ENCODE measurements around the gene SLC17A4.
A peak's percentile ranks its signal among the peaks of the same experiment; 100 is the strongest.

Gene SLC17A4

DNA sequence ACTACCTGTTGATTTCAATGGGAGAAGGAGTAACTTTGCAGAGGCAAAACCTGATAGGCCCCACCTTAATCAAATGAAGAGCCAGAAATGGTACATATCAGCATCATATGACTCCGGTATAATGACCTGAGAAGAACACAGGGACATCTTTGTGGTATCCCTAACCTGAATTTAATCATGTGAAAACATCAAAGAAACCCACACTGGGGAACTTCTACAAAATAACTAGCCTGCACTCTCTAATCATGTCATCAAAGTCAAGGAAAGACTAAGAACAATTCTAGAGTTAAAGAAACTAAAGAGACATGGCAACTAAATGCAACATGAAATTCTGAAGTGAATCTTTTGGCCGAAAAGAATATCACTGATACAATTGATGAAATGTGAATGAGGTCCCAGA is 34.9 kb downstream of the SLC17A4 start:
- Histone ChIP-seq H3K4me2 (ENCODE audit: low read depth, low read length, poor library complexity, severe bottlenecking) (no peak overlapping the region), H3K27me3 (ENCODE audit: low read length) (no peaks in the 10 kb centered on the region), H2AFZ (ENCODE audit: low read depth, low read length, severe bottlenecking) (peak overlapping the region; percentile 1), H3F3A (ENCODE audit: insufficient read depth) (no peaks in the 10 kb centered on the region), H3K4me3 (ENCODE audit: insufficient read depth, low read length, poor library complexity, severe bottlenecking) (no peak overlapping the region), H3K9me2 (replicated peaks; ENCODE audit: insufficient read depth, low read length) (no peaks in the 10 kb centered on the region), H3K79me2 (ENCODE audit: insufficient read depth, low read length) (no peaks in the 10 kb centered on the region), H3K36me3 (ENCODE audit: low read length) (no peaks in the 10 kb centered on the region), H3K27ac (ENCODE audit: low read depth, low read length) (no peak overlapping the region), H3K9me3 (ENCODE audit: insufficient read depth, low read length) (no peaks in the 10 kb centered on the region), H4K20me1 (ENCODE audit: low read depth, low read length) (no peaks in the 10 kb centered on the region), H3K9ac (ENCODE audit: low read length) (no peak overlapping the region)
- TF ChIP-seq EZH2phosphoT487 (conservative IDR thresholded peaks at IDR 0.05; ENCODE audit: low read length): no peak
- TF ChIP-seq, protein P1, sequence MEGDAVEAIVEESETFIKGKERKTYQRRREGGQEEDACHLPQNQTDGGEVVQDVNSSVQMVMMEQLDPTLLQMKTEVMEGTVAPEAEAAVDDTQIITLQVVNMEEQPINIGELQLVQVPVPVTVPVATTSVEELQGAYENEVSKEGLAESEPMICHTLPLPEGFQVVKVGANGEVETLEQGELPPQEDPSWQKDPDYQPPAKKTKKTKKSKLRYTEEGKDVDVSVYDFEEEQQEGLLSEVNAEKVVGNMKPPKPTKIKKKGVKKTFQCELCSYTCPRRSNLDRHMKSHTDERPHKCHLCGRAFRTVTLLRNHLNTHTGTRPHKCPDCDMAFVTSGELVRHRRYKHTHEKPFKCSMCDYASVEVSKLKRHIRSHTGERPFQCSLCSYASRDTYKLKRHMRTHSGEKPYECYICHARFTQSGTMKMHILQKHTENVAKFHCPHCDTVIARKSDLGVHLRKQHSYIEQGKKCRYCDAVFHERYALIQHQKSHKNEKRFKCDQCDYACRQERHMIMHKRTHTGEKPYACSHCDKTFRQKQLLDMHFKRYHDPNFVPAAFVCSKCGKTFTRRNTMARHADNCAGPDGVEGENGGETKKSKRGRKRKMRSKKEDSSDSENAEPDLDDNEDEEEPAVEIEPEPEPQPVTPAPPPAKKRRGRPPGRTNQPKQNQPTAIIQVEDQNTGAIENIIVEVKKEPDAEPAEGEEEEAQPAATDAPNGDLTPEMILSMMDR (IDR thresholded peaks at IDR 0.05; ENCODE audit: insufficient read depth, low read length, poor library complexity, severe bottlenecking): no peak

- Histone ChIP-seq H3K9ac (ENCODE audit: low read length) (no peak overlapping the region), H3K27ac (ENCODE audit: low read depth, low read length) (no peak overlapping the region), H3K9me2 (replicated peaks; ENCODE audit: insufficient read depth, low read length) (no peaks in the 10 kb centered on the region), H3K4me2 (ENCODE audit: low read depth, low read length, poor library complexity, severe bottlenecking) (no peak overlapping the region), H3F3A (ENCODE audit: insufficient read depth) (no peaks in the 10 kb centered on the region), H3K4me3 (ENCODE audit: insufficient read depth, low read length, poor library complexity, severe bottlenecking) (no peak overlapping the region), H3K9me3 (ENCODE audit: insufficient read depth, low read length) (no peaks in the 10 kb centered on the region), H3K36me3 (ENCODE audit: low read length) (no peaks in the 10 kb centered on the region), H3K27me3 (ENCODE audit: low read length) (no peaks in the 10 kb centered on the region), H4K20me1 (ENCODE audit: low read depth, low read length) (no peaks in the 10 kb centered on the region), H2AFZ (ENCODE audit: low read depth, low read length, severe bottlenecking) (no peak overlapping the region), H3K79me2 (ENCODE audit: insufficient read depth, low read length) (no peaks in the 10 kb centered on the region)
- TF ChIP-seq, protein P1 (IDR thresholded peaks at IDR 0.05; ENCODE audit: insufficient read depth, low read length, poor library complexity, severe bottlenecking): no peak
- no peak for TF ChIP-seq EZH2phosphoT487 (conservative IDR thresholded peaks at IDR 0.05; ENCODE audit: low read length)
Observed at GRCh38 chr6:25792016-25792415, 37.5 kb downstream of the SLC17A4 start.

DNA sequence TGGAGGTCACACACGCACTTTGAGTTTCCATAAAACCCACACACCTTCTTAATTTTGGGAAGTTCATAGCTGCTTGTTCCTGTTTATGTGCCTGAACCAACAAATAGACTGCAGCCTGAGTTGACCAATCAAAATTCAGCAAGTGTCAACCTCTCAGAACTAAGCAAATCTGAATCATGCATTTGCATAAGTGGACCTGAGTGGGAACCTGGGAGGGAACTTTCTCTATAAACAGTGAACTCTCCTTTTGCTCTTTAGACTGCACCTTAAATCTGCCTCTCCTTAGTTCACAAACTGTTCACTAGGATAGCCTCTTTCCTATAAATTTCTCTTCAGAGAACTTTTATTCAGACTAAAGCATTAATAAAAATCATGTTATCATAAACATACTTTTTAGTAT is 39.4 kb downstream of the SLC17A4 start:
- Histone ChIP-seq H3F3A (ENCODE audit: insufficient read depth) (no peaks in the 10 kb centered on the region), H3K27ac (ENCODE audit: low read depth, low read length) (no peak overlapping the region), H2AFZ (ENCODE audit: low read depth, low read length, severe bottlenecking) (no peak overlapping the region), H3K27me3 (ENCODE audit: low read length) (no peaks in the 10 kb centered on the region), H3K79me2 (ENCODE audit: insufficient read depth, low read length) (no peaks in the 10 kb centered on the region), H3K4me3 (ENCODE audit: insufficient read depth, low read length, poor library complexity, severe bottlenecking) (no peak overlapping the region), H3K9me2 (replicated peaks; ENCODE audit: insufficient read depth, low read length) (no peaks in the 10 kb centered on the region), H3K9me3 (ENCODE audit: insufficient read depth, low read length) (no peaks in the 10 kb centered on the region), H3K36me3 (ENCODE audit: low read length) (no peaks in the 10 kb centered on the region), H3K9ac (ENCODE audit: low read length) (no peak overlapping the region), H4K20me1 (ENCODE audit: low read depth, low read length) (no peaks in the 10 kb centered on the region), H3K4me2 (ENCODE audit: low read depth, low read length, poor library complexity, severe bottlenecking) (no peak overlapping the region)
- TF ChIP-seq, protein P1 (IDR thresholded peaks at IDR 0.05; ENCODE audit: insufficient read depth, low read length, poor library complexity, severe bottlenecking): no peak
- no peak for TF ChIP-seq EZH2phosphoT487 (conservative IDR thresholded peaks at IDR 0.05; ENCODE audit: low read length)

Measured in SU-DHL-6 (cell line).